Epithelial cell of prostate (primary cell): ENCODE data around the gene VAV2.

ENCODE experiments used
- DNase-seq: peaks from one replicate; pipeline ENCODE4 v3.0.0-alpha.2; 2011; ENCODE audit warnings: low read depth, low spot score
- H3K27ac ChIP-seq: fragments of 450-650 bp; 2 replicates; pipeline ENCODE4 v1.5.1; 2017; ENCODE audit warnings: mild to moderate bottlenecking

Gene VAV2

DNA sequence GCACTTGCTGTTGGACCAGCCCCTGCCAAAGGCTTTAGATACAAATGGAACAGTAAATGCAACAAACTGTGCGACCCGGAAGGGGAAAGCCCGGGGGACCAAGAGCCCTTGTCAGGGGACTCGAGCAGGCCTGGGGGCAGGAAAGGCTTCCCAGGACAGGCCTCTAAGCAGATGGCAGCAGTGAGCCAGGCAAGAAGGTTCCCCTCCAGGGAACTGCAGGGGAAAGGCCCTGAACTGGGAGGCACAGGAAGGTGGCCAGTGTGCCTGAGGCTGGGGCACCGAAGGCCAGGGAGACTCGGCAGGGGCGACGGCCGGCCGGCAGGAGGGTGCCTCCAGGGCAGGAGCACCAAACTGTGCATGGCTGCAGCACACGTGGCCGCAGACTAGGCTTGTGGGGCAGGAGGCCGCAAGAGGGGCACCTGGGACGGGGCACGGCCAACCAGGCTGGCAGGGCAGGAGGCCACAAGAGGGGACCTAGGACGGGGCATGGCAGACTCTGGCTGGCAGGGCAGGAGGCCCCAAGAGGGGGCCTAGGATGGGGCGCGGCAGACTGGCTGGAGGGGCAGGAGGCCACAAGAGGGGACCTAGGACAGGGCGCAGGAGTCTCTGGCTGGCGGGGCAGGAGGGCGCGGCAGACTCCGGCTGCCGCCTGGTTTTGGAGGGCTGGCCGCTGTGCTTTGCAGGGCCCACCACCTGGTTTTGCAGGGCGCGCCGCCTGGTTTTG, 10.0 kb downstream of the VAV2 start:
- DNase-seq = no peak
- H3K27ac ChIP-seq = no peak overlapping the region

DNA sequence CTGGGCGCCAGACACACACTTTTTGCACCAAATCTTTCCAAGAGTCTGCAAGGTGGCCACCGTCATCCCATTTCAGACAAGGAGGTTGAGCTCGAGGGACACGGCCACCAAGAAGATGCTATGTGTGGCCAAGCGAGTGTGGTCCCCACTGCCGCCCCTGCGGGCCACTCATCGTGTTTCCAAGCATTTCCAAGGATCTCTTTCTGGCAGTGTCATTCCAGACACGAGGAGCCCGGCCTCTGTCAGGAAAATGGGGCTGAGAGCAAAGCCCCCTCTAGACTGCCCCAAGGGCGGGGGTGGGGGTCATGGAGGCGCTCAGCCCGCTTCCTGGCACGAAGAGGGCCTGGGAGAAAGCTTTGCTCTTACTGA, 10.6 kb downstream of the VAV2 start:
- no peak overlapping the region for H3K27ac ChIP-seq
- no peak for DNase-seq

DNA sequence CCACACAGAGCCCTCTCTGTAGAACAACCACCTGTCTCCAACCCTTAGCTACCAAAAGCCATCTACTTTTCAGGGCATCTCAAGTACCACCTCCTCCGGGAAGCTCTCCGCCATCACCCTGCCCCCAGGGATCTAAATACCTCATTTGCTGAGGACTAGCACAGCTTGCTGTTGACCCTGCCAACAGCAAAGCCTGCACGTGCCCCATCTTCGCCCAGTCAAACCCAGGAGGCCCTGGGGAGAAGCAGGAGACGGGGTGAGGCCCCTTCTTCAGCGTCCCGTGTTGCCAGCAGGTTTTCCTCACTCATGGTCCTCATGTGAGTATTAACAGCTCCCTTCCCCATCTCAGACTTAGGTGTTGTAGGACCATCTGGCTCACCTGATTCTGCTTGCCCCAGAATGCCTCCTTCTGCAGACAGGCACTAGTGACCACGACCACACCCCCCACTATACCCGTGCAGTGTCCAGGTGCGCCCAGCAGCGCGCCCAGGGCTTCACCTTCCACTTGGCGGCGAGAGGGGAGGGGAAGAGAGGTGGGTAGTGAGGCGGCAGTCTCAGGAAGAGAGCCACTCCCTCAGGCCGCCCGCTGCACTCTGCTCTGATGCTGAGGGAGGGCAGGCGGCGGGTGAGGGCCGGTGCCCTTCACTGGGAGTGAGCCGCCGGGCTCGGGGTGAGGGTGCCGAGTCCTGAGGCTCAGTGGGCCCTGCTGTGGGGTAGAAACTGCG, 11.1 kb downstream of the VAV2 start:
- no peak for DNase-seq
- H3K27ac ChIP-seq = no peak overlapping the region

DNA sequence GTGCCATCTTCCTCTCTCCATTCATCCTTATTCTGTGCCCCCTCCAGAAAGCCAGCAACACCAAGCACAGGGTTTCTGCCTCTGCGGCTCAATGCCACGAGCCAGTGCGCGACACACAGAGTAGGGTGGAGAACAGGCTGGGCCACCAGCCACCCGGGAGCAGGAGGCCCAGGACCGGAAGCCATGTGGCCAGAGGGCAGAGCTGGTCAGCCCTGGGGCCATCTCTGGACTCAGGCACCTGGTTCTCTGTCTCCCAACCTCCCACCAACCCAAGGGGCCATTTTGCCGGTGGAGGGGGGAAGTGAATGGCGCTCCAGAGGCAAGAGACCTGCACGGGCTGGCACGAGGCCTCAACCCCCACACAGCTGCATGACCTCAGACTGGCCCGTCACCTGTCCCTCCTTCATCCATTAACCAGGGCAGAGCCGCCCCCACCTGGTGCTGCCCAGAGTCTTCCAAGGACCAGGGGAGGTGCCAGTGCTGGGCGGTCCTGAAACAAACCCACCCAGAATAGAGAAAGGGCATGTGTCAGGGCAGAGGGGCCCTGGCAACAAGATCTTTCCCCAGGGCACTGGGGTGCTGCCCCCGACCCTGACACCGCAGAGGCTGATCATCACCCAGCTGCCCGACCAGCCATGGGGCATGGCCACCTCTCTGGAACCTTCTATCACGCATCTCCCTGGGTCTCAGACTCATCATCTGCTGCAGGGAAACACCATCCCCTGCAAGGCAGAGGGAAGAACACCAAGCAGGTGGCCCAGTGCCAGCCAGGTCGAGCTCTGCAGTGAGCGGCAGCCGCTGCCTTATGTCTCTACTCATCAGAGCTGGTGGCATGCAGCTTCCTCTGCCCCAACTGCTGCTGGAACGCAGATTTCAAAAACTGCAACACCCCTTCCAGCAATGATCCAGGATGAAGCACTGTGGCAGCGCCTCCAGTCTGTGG, 11.9 kb downstream of the VAV2 start:
- no peak overlapping the region for H3K27ac ChIP-seq
- no peak for DNase-seq

DNA sequence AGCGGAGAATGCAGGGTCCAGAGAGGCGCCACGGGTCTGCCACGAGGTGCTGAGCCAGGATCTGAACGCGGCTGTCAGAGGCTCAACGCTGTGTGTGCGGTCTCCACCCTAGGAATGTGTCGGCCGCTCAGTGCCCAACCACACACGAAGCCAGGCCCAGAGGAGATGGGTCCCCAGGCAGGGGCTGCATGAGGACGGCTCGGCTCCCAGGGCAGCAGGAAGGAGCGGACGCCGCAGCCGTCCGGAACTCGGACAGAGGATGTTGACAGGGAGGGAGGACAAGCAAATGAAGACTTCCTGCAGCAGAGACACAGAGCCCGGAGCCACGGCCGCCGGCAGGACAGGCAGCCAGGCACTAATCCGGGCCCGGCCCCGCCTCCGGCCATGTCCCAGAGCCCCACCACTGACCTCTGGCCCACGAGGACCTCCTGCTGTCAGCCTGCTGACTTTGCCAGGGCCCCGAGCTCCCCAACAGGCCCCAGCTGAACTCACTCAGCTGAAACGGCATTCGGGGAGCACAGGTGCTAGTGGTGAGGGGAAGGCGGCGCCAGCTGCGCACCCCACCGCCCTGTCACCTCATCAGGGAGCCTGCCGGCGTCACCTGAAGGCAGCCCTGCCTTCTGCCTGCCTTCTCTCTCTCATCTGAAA, 12.7 kb downstream of the VAV2 start:
- no peak overlapping the region for H3K27ac ChIP-seq

DNA sequence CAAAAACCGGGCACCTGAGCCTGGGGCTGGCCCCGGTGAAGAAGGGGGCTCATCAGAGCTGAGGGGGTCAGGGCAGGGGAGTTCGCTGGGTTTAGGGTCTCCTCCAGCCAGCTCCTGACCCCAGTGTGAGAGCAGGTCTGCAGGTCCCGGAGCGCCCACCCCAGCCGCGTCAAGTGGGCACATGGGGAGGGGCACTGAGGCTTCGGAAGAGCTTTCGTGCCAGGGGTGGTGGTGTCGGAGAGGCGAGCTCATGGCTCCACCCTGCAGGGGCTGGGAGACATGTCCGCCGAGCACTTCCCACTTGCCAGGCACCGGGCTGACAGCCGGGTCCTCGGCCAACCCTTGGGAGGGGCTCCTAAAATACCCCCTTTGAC, 13.2 kb downstream of the VAV2 start:
- no peak overlapping the region for H3K27ac ChIP-seq
- no peak for DNase-seq

More for the DNA sequence above, 12.7 kb downstream of the VAV2 start:
- DNase-seq = no peak

DNA sequence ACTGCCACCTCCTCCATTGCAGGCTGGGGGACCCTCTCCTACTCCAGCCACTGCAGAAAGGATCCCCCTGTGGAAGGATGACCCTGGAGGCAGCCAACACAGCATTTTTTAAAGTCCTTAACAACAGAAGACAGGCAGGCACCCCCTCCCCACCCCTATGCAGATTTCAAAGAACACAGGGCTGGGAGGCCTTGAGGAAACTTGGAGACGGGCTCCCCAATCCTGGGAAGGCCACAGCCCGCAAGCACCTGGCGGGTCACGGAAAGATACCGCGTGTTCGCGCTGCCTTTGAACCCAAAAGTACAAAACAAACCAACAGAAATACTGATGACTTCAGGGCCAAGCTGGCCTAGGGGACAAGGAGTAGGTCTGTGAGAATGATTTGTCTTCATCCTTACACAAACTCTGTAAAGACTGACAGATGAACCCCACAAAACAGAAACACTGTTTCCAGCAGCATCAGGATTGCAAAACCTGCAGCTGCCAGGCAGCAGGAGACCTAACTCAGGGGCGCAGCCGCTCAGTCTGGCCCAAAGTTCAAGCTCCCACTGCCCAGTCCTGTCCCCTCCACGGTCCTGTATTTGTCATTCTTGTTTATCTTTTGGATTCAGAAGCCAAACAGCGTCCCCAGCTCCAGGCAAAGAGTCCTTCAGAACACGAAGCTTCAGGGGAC, 13.8 kb downstream of the VAV2 start:
- H3K27ac ChIP-seq = no peak overlapping the region
- DNase-seq = no peak

DNA sequence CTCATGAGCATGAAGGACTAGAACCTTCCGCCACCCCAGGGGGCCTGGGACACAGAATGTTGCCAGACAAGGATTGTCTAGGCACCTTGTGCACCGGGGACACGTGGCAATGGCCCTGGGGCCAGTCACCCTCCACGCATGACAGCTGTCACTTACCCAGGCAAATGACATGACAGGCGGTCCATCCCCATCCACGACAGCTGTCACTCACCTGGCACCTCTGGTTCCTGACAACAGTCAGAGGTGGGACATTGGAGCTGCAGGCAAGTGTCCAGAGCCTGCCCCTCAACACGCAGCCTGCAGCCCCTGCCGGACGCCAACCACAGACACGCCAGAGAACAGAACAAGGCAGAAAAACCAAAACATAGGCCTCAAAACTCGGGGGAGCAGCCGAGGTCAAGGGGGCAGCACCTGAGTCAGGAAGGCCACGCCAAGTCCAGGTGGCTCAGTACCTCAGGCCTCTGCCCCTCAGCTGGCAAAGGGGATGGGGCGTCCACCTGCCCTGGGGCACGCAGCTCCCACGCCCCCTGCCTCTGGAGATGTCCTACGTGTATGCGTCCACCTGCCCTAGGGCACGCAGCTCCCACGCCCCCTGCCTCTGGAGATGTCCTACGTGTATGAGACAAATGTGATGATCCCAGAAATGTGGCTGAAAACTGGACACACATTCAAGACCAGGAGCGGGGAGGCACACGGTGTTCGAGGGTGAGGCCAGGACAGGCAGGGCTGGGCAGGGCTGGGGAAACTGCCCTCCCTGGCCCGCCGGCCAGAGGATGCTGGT, 14.5 kb downstream of the VAV2 start:
- H3K27ac ChIP-seq = no peak overlapping the region
- DNase-seq = no peak

DNA sequence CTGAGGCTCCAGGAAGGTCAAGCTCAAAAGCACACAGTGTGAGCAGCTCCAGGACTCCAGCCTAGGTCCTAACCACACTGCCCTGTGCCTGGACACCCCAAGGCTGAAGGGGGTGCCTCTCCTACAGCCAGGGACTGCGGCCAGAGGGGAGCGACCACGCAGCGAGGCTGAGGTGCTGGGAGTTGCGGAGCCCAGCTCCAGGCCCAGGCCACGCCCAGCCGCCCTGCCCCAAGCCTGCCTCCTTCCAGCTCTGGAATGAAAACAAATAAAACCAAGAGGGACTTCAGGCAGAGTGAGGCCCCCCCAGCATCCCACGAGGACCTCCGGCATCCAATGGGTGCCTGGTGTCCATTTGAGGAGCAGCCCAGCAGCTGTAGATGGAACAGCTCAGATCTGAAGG, 15.2 kb downstream of the VAV2 start:
- no peak overlapping the region for H3K27ac ChIP-seq
- no peak for DNase-seq

DNA sequence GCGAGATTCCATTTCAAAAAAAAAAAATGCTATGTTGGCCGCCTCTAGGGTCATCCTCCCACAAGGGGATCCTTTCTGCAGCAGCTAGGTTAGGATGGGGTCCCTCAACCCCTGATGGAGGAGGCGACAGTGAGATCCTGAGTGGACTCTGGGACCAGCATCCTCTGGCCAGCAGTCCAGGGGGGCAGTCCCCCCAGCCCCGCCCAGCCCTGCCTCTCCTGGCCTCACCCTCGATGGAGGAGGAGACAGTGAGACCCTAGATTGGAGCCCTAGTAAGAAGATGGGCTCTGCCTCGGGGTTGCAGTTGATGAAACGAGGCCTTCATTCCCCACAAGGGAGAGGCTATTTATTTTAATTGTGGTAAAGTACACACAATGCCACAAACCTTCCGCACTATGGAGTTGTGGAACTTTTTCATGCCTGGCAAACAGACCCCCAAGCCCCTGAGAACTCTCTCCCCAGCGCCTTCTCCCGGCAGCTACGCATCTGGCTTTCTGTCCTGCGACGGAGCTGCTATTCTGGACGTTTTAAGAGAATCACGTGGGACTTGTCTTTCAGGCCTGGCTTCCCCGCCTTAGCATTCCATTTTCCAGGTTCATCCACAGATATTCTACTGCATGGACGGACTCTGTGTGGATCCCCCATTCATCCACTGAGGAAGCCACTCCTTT, 15.8 kb downstream of the VAV2 start:
- H3K27ac ChIP-seq = no peak overlapping the region
- no peak for DNase-seq

DNA sequence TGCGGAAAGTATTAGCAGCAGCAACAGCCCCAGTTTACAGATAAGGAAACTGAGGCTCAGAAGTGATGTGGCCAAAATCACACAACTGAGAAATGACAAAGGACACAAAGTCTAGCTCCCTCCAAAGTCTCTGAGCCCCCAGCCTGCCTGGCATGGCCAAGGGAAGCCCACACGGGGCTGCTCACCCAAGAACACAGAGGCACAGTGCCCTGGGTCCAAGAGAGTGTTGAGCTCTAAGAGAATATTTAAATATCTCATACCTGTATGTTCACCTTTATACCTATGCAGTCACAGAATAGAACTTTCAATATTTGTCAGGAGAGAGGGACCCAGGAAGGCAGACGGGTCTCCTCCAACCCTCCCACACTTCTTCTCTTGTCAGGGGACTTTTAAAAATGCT, 16.6 kb downstream of the VAV2 start:
- H3K27ac ChIP-seq = no peak overlapping the region

DNA sequence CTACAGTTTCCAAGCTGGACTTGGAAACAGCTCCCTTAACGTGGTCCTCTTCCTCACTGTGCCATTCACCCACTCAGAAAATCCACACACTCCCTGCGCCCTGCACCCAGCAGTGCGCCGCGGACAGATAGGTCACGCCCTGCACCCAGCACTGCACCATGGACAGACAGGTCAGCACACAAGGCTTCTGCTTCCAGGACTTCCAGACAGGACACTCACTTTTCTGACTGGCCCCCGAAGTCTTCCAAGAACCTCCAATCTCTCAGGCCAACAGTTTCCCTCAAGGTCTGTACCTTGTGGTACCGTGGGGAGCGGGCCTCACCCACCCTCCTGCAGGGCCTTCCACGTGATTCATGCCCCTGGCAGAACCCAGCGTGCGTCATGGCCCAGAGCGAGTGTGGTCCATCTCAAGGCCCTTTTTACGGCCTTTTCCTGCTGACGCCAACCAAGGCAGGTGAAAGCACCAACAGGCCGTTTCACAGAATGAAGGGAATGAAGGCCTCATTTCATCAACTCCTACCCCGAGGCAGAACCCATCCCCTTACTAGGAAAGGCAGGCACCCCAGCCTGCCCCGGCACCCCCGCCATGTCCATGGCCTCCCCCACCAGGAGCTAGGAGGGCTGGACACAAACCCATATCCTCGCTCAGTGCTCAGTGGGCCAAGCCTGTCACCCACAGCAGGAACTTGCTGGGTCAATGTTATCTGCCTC, 17.3 kb downstream of the VAV2 start:
- DNase-seq = no peak
- H3K27ac ChIP-seq = no peak overlapping the region

More for the DNA sequence above, 16.6 kb downstream of the VAV2 start:
- no peak for DNase-seq

DNA sequence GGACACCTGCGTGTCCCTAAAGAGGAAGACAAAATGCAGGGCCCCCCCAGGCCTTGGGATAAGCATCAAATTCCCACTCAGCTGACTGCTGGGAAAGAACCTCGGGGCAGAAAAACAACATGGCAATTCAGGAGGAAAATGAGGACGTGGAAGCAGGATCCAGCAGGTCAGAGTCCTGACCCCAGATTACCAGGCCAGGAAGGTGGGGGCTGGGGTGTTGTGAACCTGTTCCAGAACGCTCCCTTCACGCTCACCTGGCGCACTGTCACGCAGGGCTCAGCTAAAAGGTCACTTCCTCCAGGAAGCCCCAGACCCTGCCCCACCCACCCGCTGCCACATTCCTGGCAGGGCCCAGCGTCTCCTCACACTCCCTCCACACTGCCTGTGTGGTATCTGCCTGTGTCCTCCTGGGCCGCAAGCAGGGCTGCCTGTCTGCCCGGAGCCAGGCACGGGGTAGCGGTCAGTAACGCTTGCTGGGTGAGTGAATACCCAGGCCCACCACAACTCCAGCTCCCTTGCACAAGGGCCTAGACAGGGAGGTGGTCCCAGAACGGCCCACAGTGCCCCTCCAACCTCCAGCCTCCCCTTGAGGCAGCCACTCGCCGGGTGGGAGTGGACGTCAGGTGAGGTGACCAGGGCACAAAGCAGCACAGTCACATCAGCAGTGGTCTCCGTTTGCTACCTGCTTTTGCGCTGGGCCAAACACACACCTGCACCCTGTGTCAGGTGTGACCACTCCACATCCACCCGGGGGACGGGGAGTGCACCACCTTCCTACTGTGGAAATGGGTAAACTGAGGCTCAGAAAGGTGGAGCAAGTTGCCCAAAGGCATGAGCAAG, 18.1 kb downstream of the VAV2 start:
- no peak for DNase-seq
- H3K27ac ChIP-seq = no peak overlapping the region

DNA sequence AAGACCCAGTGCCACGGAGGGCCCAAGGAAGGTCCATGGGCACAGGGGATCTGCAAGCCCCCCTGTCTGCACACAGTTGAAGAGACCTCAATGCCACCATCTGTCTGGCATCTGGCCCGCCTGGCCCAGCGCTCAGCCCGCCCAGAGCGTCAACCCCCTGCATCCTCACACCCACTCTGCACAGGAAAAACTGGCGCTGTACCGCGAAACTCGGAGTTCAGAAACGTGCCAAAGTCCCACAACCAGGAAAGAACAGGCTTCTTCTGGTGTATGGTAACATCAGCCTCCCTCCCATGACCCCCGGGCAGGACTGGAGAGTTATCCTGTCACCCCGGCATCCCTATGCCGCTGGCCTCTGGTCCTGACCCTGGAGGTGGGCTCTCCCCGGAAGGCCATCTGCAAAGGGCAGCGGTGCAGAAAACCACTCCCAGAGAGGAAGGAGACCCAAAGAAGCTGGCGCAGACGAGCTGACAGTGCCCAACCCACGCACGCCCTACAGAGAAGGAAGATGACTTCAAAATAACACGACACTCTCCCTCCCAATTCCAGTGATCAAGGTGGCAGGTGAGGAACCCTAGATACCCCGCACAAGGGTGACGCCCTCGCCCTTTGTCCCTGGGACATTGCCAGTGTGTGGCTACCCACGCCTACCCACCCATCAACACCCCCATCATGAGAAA, 18.9 kb downstream of the VAV2 start:
- DNase-seq = no peak
- no peak overlapping the region for H3K27ac ChIP-seq

DNA sequence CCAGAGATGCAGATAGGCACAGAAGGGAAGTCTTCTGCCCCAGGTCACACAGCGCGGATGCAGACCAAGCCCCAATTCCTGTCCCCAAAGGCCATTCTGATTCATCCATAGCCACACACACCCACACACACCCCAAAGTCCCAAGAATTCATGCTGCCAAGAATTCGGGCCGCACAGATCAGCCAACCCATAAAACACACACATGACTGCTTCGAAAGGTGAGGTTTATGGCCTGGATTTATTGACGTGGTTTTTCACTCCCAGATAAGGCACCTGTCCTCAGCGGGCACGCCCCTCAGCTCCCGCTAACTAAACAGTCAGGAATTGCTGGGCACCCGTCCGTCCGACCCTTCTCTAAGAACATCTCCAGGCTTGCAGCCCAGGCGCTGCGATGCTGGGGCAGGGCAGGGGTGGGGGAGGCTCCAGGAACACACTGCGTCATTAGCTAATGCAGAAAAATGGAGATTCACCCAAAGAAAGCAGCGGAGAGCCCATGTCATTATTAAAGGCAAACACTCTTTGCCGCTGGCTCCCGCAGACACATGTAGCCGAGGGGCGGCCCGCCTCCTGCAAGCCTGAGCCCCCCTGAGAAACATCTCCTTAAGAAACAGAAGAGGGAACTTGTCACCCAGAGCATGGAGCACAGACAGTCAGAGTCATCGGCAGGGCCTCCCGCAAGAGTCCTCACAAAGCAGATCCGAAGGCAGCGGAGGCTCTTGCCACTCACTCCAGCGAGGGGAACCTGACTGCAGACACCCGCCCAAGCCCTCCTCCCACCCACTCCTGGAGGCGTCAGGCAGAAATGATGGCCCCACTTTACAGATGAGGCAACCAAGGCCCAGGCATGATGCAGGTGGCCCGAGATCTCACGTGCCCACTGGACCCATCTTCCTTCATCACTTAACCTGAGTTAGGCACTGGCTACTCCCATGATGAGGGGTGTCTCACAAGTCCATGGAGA, 19.9 kb downstream of the VAV2 start:
- DNase-seq = no peak
- H3K27ac ChIP-seq = no peak overlapping the region
